Stimulated activated CD4-positive, alpha-beta T cell treated with anti-CD3 and anti-CD28 coated beads, TNF-alpha, amount 100 ng/mL, for 4 hours (primary cell): Measurements from ENCODE around the gene UBXN10.

Experiments
- DNase-seq, 3 experiments: peaks; one replicate each; pipeline ENCODE4 v3.0.0-alpha.2; 2020; ENCODE audit warnings: low read depth in 3 of 3

Gene UBXN10

DNA sequence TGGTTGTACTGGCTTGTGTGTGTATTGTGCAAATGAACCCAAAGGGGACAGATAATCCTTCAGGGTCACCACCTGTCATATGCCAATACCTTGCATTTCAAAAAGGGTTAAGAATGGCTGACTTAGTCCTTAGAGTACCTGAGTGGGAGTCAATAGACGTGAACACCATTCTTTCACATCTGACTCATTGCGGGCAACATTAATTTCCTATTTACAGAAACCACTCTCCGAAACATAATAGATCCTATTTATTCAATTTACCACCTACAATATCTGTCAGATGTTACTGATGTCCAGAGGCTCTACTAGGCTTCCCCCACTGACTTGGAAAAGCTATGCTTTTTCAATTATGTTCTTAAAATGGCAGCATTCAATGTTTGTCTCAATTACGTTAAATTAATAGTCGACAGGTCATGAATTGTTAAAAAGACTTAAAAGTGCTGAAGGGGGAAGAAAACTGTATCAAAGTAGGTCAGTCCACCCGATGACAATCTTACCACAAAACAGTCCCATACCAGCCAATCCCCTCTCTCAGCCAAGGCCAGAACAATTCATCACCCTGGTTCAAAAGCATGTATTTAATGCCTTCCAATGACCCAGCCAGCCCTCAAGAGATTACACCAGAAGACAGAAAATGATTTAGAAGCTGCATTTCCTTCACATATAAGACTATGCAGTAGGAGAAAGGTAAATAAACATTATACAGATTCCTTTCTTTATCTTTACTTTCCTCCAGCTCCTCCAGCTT is 49.1 kb downstream of the UBXN10 start:
- no peak for DNase-seq

DNA sequence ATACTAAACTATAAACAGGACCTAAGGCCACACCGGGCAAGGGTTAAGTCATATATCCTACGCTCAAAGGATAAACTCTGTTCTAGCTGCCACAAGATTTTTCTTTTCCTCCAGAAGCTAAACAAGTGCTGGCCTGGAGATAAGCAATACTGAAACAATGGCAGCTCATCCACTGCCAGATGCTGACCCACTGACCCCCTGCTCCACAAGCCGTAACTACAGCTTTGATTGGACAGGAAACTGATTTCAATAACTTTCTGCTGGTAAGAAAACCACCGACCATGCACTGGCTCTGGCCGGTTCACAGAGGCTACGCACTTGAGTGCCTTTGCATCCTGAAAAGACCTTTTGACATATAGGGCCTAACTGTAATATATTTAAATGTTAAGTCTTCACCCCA is 51.8 kb downstream of the UBXN10 start:
- no peak for DNase-seq

DNA sequence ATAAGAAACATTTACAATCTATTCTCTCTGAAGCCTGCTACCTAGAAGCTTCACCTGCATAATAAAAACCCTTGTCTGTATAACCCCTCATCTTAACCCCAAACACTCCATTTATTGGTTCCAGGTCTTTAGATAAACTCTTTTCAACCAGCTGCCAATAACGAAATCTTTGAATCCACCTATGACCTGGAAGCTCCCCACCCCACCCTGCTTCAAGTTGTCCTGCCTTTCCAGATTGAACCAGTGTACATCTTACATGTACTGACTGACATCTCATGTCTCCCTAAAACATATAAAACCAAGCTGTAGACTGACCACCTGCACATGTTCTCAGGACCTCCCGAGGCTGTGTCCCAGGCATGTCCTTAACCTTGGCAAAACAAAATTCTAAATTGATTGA is 54.1 kb downstream of the UBXN10 start:
- no peak for DNase-seq

DNA sequence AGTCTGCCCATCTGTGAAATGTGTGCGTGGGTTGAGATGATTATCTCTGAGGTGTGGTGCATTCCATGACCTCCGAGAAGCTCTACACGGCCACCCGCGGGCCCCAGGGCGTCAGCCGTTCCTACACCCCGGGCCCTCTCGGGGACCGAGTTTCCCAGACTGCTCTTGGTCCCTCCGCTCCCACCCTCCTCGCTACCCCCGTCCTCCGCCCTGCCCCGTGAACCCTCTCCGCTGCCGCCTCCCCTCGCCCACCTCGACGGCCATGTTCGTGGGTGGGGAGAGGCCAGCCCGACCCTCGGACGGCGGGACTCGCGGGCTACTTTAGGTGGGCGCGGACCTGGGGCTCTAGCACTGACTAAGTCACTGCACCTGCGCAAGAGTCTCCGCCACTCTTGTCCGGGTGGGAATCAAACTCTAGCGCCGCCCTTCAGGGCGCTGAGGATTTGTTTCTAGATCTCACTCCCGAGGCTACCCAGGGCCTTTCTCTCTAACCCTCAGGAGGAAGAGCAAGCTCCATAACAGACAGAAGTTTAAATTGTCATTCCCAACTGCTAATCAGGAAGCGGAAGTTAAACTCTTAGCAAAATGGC is 57.1 kb downstream of the UBXN10 start:
- DNase-seq: no peak
